Measurements from ENCODE around the gene ADAMTSL2.

Gene ADAMTSL2

DNA sequence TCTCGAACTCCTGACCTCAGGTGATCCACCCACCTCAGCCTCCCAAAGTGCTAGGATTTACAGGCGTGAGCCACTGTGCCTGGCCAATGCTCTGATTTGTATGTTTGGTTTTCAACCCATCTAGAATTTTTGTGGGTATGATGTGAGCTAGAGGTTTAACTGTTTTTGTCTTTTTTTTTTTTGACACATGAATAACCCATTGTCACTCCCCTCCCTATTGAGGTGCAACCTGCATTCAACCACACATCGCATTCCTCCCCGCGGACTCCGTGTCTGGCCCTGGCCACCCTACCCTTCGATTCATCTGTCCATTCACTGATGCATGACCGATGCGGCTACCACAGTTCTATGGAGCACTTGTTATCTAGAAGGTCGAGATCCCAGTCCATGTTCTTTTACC is 84.2 kb downstream of the ADAMTSL2 start:
- H3K4me3 ChIP-seq (ENCODE audit: low read length), result no peak overlapping the region
- H3K27me3 ChIP-seq (ENCODE audit: control insufficient read depth, insufficient read depth, low read length), result peaks cover 10% of the 10 kb centered on the region
- H3K9ac ChIP-seq (ENCODE audit: low read length), result no peak overlapping the region
- no peak overlapping the region for H3K27ac ChIP-seq (ENCODE audit: low read depth, low read length)
- no peaks in the 10 kb centered on the region for H3K4me1 ChIP-seq (ENCODE audit: control insufficient read depth, insufficient read depth, low read length)
- no peaks in the 10 kb centered on the region for H3K36me3 ChIP-seq (ENCODE audit: control insufficient read depth, insufficient read depth, low read length)

GRCh38 chr9:133619791-133620190 is 85.3 kb downstream of the ADAMTSL2 start:
- H3K36me3 ChIP-seq (ENCODE audit: control insufficient read depth, insufficient read depth, low read length), result no peaks in the 10 kb centered on the region
- no peak overlapping the region for H3K4me3 ChIP-seq (ENCODE audit: low read length)
- H3K9ac ChIP-seq (ENCODE audit: low read length), result no peak overlapping the region
- H3K27me3 ChIP-seq (ENCODE audit: control insufficient read depth, insufficient read depth, low read length), result peaks cover 9% of the 10 kb centered on the region
- no peak overlapping the region for H3K27ac ChIP-seq (ENCODE audit: low read depth, low read length)
- no peaks in the 10 kb centered on the region for H3K4me1 ChIP-seq (ENCODE audit: control insufficient read depth, insufficient read depth, low read length)

GRCh38 chr9:133621725-133622267 is 87.3 kb downstream of the ADAMTSL2 start:
- H3K36me3 ChIP-seq (ENCODE audit: control insufficient read depth, insufficient read depth, low read length), result no peaks in the 10 kb centered on the region
- no peak overlapping the region for H3K9ac ChIP-seq (ENCODE audit: low read length)
- no peaks in the 10 kb centered on the region for H3K4me1 ChIP-seq (ENCODE audit: control insufficient read depth, insufficient read depth, low read length)
- H3K4me3 ChIP-seq (ENCODE audit: low read length), result no peak overlapping the region
- H3K27me3 ChIP-seq (ENCODE audit: control insufficient read depth, insufficient read depth, low read length), result no peaks in the 10 kb centered on the region
- H3K27ac ChIP-seq (ENCODE audit: low read depth, low read length), result no peak overlapping the region

DNA sequence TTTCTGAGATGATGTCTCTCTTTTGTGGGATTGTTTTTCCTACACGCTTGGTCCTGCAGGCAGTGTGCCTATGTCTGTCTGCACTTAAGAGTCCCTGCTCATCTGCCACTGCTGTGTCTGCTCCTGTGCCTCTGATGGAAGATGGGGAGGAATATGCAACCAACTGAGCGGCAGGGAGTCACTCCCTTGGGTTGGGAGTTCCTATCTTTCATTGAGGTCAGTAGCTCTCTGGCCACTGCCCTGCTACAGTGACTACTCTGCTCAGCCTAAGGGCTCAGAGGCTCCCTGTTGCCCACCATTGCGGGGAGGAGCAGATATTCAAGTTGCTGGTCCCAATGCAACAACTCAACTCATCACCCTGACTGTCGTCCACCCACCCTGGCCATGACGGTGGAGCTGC is 88.1 kb downstream of the ADAMTSL2 start:
- H3K9ac ChIP-seq (ENCODE audit: low read length), result no peak overlapping the region
- no peaks in the 10 kb centered on the region for H3K27me3 ChIP-seq (ENCODE audit: control insufficient read depth, insufficient read depth, low read length)
- H3K4me1 ChIP-seq (ENCODE audit: control insufficient read depth, insufficient read depth, low read length), result no peaks in the 10 kb centered on the region
- H3K4me3 ChIP-seq (ENCODE audit: low read length), result no peak overlapping the region
- no peaks in the 10 kb centered on the region for H3K36me3 ChIP-seq (ENCODE audit: control insufficient read depth, insufficient read depth, low read length)
- H3K27ac ChIP-seq (ENCODE audit: low read depth, low read length), result no peak overlapping the region
